Hematopoietic multipotent progenitor cell (in vitro differentiated cells): Measurements from ENCODE around the gene FILIP1. TPM values are rescaled to one million over a fixed set of nuclear protein-coding genes. Genes with fewer than 3 reads are reported as not detected.

Experiments used
- DNase-seq, 3 donors: peaks; one replicate each; pipeline ENCODE4 v3.0.0-alpha.2; 2011 to 2015; ENCODE audit warnings: low read depth in 2 of 3, low spot score in 2 of 3
- total RNA-seq: library from RNA; depleted of rRNA; stranded (reverse); fragments of >200 nt; gene quantifications from one replicate; pipeline ENCODE4 v1.2.3, GENCODE V29; 2012

Gene FILIP1
- total RNA-seq, 1 donor: under 0.01 TPM

- DNase-seq: peak in 1 of 3 donors; percentile 16
Measured at GRCh38 chr6:75278474-75279077, 215.0 kb downstream of the FILIP1 start.

GRCh38 chr6:75275067-75275466, 218.5 kb downstream of the FILIP1 start:
- DNase-seq: no peak

GRCh38 chr6:75273009-75273408, 220.6 kb downstream of the FILIP1 start:
- no peak for DNase-seq

- no peak for DNase-seq
Measured at GRCh38 chr6:75272145-75272840, 221.3 kb downstream of the FILIP1 start.

GRCh38 chr6:75268988-75269354, 224.6 kb downstream of the FILIP1 start:
- no peak for DNase-seq

- no peak for DNase-seq
Measured at GRCh38 chr6:75268121-75268987, 225.2 kb downstream of the FILIP1 start.

- no peak for DNase-seq
Measured at GRCh38 chr6:75267461-75267860, 226.1 kb downstream of the FILIP1 start.

- peak in 2 of 3 donors; percentile 38 to 68 for DNase-seq
Measured at GRCh38 chr6:75266716-75267291, 226.8 kb downstream of the FILIP1 start.

GRCh38 chr6:75263401-75263750, 230.2 kb downstream of the FILIP1 start:
- no peak for DNase-seq

- DNase-seq: no peak
Measured at GRCh38 chr6:75262716-75263400, 230.7 kb downstream of the FILIP1 start.

- DNase-seq: no peak
Measured at GRCh38 chr6:75261299-75261698, 232.3 kb downstream of the FILIP1 start.

- no peak for DNase-seq
Measured at GRCh38 chr6:75257343-75258087, 236.1 kb downstream of the FILIP1 start.

GRCh38 chr6:75250552-75250951, 243.0 kb downstream of the FILIP1 start:
- DNase-seq: no peak

- no peak for DNase-seq
Measured at GRCh38 chr6:75249837-75250236, 243.8 kb downstream of the FILIP1 start.

- DNase-seq: no peak
Measured at GRCh38 chr6:75246386-75246785, 247.2 kb downstream of the FILIP1 start.

- DNase-seq: peak in 1 of 3 donors; percentile 14
Measured at GRCh38 chr6:75244063-75244584, 249.5 kb downstream of the FILIP1 start.

- DNase-seq: peak; percentile 73 to 97 (median 93)
Measured at GRCh38 chr6:75243333-75244062, 250.1 kb downstream of the FILIP1 start, which contains the start of gene COX7A2. Gene COX7A2 (minus strand): TSS chr6:75243801. CDS start chr6:75243734, 67 bp downstream.
